Ishikawa (cell line): ENCODE data around the gene FABP2.

Experiments
- EP300 ChIP-seq: IDR thresholded peaks from 2 replicates; pipeline ENCODE4 v1.6.1; 2012; ENCODE audit warnings: borderline replicate concordance
- FOXM1 ChIP-seq: IDR thresholded peaks from 2 replicates; pipeline ENCODE4 v1.6.1; 2012; ENCODE audit warnings: low read depth, borderline replicate concordance
- MAX ChIP-seq: IDR thresholded peaks from 2 replicates; pipeline ENCODE4 v1.6.1; 2012
- NFIC ChIP-seq: IDR thresholded peaks from 2 replicates; pipeline ENCODE4 v1.6.1; 2012
- YY1 ChIP-seq: IDR thresholded peaks from 2 replicates; pipeline ENCODE4 v1.6.1; 2012; ENCODE audit warnings: low read depth

- TF ChIP-seq YY1: no peak
- no peak for TF ChIP-seq FOXM1
- no peak for TF ChIP-seq EP300
- no peak for TF ChIP-seq NFIC
- TF ChIP-seq MAX: no peak
These were observed 17.5 kb downstream of the FABP2 start for GRCh38 chr4:119304431-119304830.
